Measurements from ENCODE around the gene AACS. TPM values are rescaled to one million over a fixed set of nuclear protein-coding genes. Genes with fewer than 3 reads are reported as not detected.

Gene AACS
- total and polyA plus RNA-seq, 4 donors = 3.4 to 13.6 (median 7.3) TPM

- DNase-seq (ENCODE audit: low spot score) = peak; percentile 50
Observed at GRCh38 chr12:125092872-125093680, 27.8 kb downstream of the AACS start.

GRCh38 chr12:125093681-125094330 is 28.6 kb downstream of the AACS start:
- peaks cover 0 to 13% (median 0%) of the 10 kb centered on the region in 4 donors for H3K36me3 ChIP-seq (ENCODE audit: control insufficient read depth in 4 of 4, insufficient read depth in 3 of 4, low read depth in 1 of 4, low read length in 3 of 4)
- no peaks in the 10 kb centered on the region for H3K4me1 ChIP-seq (ENCODE audit: control insufficient read depth in 4 of 4, insufficient read depth in 4 of 4, low read length in 3 of 4)
- no peaks in the 10 kb centered on the region for H3K27me3 ChIP-seq (ENCODE audit: control insufficient read depth in 4 of 4, insufficient read depth in 4 of 4, low read length in 3 of 4)
- DNase-seq (ENCODE audit: low spot score) = no peak
- peak overlapping the region in 1 of 2 donors; percentile 18 for H3K27ac ChIP-seq (ENCODE audit: low read depth in 1 of 2, low read length in 2 of 2)
- no peak overlapping the region for H3K4me3 ChIP-seq (ENCODE audit: low read depth in 1 of 3, low read length in 3 of 3)
- H3K9me3 ChIP-seq (ENCODE audit: control insufficient read depth in 4 of 4, low read length in 3 of 4) = no peaks in the 10 kb centered on the region
- no peak overlapping the region for H3K9ac ChIP-seq (ENCODE audit: low read depth in 1 of 2, low read length in 2 of 2)
- 88% methylated on average over 26 of the region's 26 CpGs for WGBS
- TF ChIP-seq ATF3 (IDR thresholded peaks at IDR 0.05) (no peak), NR2F2 (IDR thresholded peaks at IDR 0.05) (no peak), FOXA1 (IDR thresholded peaks at IDR 0.05) (no peak), YY1 (IDR thresholded peaks at IDR 0.05) (no peak), SP1 (IDR thresholded peaks at IDR 0.05) (no peak), HNF4G (IDR thresholded peaks at IDR 0.05) (no peak), TAF1 (conservative IDR thresholded peaks at IDR 0.05) (no peak), EGR1 (IDR thresholded peaks at IDR 0.05; ENCODE audit: low read depth in 2 of 2) (no peak), FOXA2 (IDR thresholded peaks at IDR 0.05) (no peak), ZBTB33 (IDR thresholded peaks at IDR 0.05) (no peak), REST (IDR thresholded peaks at IDR 0.05) (no peak), GABPA (IDR thresholded peaks at IDR 0.05 in 1 of 2, conservative IDR thresholded peaks at IDR 0.05 in 1 of 2) (no peak), JUND (IDR thresholded peaks at IDR 0.05) (no peak), MAX (IDR thresholded peaks at IDR 0.05) (no peak), RAD21 (IDR thresholded peaks at IDR 0.05) (no peak), CTCF (IDR thresholded peaks at IDR 0.05; ENCODE audit: low read depth, low read length, missing input control) (no peak), HNF4A (conservative IDR thresholded peaks at IDR 0.05) (no peak)

More at GRCh38 chr12:125092872-125093680, 27.8 kb downstream of the AACS start:
- no peak for TF ChIP-seq RAD21 (IDR thresholded peaks at IDR 0.05)
- TF ChIP-seq HNF4G (IDR thresholded peaks at IDR 0.05) = no peak
- TF ChIP-seq EGR1 (IDR thresholded peaks at IDR 0.05; ENCODE audit: low read depth in 2 of 2) = no peak
- TF ChIP-seq RXRA (IDR thresholded peaks at IDR 0.05) = peak in 1 of 2 donors; percentile 14
- TF ChIP-seq ZBTB33 (IDR thresholded peaks at IDR 0.05) = no peak
- no peaks in the 10 kb centered on the region for H3K9me3 ChIP-seq (ENCODE audit: control insufficient read depth in 4 of 4, low read length in 3 of 4)
- no peak overlapping the region for H3K4me3 ChIP-seq (ENCODE audit: low read depth in 1 of 3, low read length in 3 of 3)
- H3K4me1 ChIP-seq (ENCODE audit: control insufficient read depth in 4 of 4, insufficient read depth in 4 of 4, low read length in 3 of 4) = no peaks in the 10 kb centered on the region
- peak overlapping the region in 1 of 2 donors; percentile 18 for H3K27ac ChIP-seq (ENCODE audit: low read depth in 1 of 2, low read length in 2 of 2)
- no peak overlapping the region for H3K9ac ChIP-seq (ENCODE audit: low read depth in 1 of 2, low read length in 2 of 2)
- no peaks in the 10 kb centered on the region for H3K27me3 ChIP-seq (ENCODE audit: control insufficient read depth in 4 of 4, insufficient read depth in 4 of 4, low read length in 3 of 4)
- WGBS = 73% methylated on average over 19 of the region's 19 CpGs
- peaks cover 0 to 13% (median 0%) of the 10 kb centered on the region in 4 donors for H3K36me3 ChIP-seq (ENCODE audit: control insufficient read depth in 4 of 4, insufficient read depth in 3 of 4, low read depth in 1 of 4, low read length in 3 of 4)
